Upper lobe of right lung (tissue), 1 donor: ENCODE measurements around the gene NPAS3. TPM values are rescaled to one million over a fixed set of nuclear protein-coding genes. Genes with fewer than 3 reads are reported as not detected.

Source experiments
- ATAC-seq: fragments of 200-7000 bp; cut with Tn5 transposase; one replicate; pipeline ENCODE4 v1.9.1; 2020; ENCODE audit warnings: mild to moderate bottlenecking, moderate library complexity
- DNase-seq: peaks from one replicate; pipeline ENCODE4 v3.0.0-alpha.2; 2020
- H3K27ac ChIP-seq: fragments of 200-600 bp; one replicate; pipeline ENCODE4 v1.8.0; 2022
- H3K27me3 ChIP-seq: fragments of 200-600 bp; one replicate; pipeline ENCODE4 v1.8.0; 2022; ENCODE audit warnings: mild to moderate bottlenecking
- H3K36me3 ChIP-seq: fragments of 200-600 bp; one replicate; pipeline ENCODE4 v1.8.0; 2022
- H3K4me1 ChIP-seq: fragments of 200-600 bp; one replicate; pipeline ENCODE4 v1.8.0; 2022
- H3K4me3 ChIP-seq: fragments of 200-600 bp; one replicate; pipeline ENCODE4 v1.8.0; 2022; ENCODE audit warnings: mild to moderate bottlenecking
- H3K9me3 ChIP-seq: fragments of 200-600 bp; one replicate; pipeline ENCODE4 v1.8.0; 2022
- CTCF ChIP-seq: fragments of 200-600 bp; IDR thresholded peaks from one replicate; pipeline ENCODE4 v1.8.0; 2022; ENCODE audit warnings: antibody characterized with exemption
- intact Hi-C: fragments of 100-400 bp; cut with DNase I; formaldehyde crosslinking; loops from one replicate; pipeline ENCODE4 v1.11.0; 2022
- total RNA-seq: library from RNA; stranded (reverse); fragmentation: NEBNext Ultra II Directional; extraction: Animal tissue kit (Norgen Biotek cat#: 25700); gene quantifications from one replicate; pipeline ENCODE4 v1.2.1, GENCODE V29; 2021
- donor health status: DM: no; HTN: yes; CAD: no; lungs with severe emphysema.

The NPAS3 gene
- total RNA-seq, 1 donor from 2014 or later: 1.2 TPM

GRCh38 chr14:33480071-33480886 lies 541.6 kb downstream of the NPAS3 start:
- ATAC-seq: no peak
- Histone ChIP-seq H3K27me3 (no peaks in the 10 kb centered on the region), H3K36me3 (no peaks in the 10 kb centered on the region), H3K4me1 (no peaks in the 10 kb centered on the region), H3K9me3 (no peaks in the 10 kb centered on the region), H3K4me3 (no peak overlapping the region), H3K27ac (no peak overlapping the region)
- no peak for DNase-seq
- TF ChIP-seq CTCF: no peak
- intact Hi-C loops: no loop called here

GRCh38 chr14:33480887-33481184 lies 542.2 kb downstream of the NPAS3 start:
- no peaks in the 10 kb centered on the region for H3K9me3 ChIP-seq
- ATAC-seq (no peak), DNase-seq (no peak)
- H3K27ac ChIP-seq: no peak overlapping the region
- no peaks in the 10 kb centered on the region for H3K27me3 ChIP-seq
- intact Hi-C loops: no loop called here
- H3K4me3 ChIP-seq: no peak overlapping the region
- no peaks in the 10 kb centered on the region for H3K36me3 ChIP-seq
- no peak for TF ChIP-seq CTCF
- H3K4me1 ChIP-seq: no peaks in the 10 kb centered on the region

GRCh38 chr14:33483110-33483509 lies 544.4 kb downstream of the NPAS3 start:
- H3K27ac ChIP-seq: no peak overlapping the region
- no peak overlapping the region for H3K4me3 ChIP-seq
- H3K9me3 ChIP-seq: no peaks in the 10 kb centered on the region
- H3K36me3 ChIP-seq: no peaks in the 10 kb centered on the region
- no peaks in the 10 kb centered on the region for H3K27me3 ChIP-seq
- DNase-seq: no peak
- intact Hi-C loops: no loop called here
- no peak for TF ChIP-seq CTCF
- H3K4me1 ChIP-seq: no peaks in the 10 kb centered on the region
- no peak for ATAC-seq

- DNase-seq (no peak), ATAC-seq (no peak)
- Histone ChIP-seq H3K27ac (no peak overlapping the region), H3K9me3 (no peaks in the 10 kb centered on the region), H3K36me3 (no peaks in the 10 kb centered on the region), H3K4me1 (no peaks in the 10 kb centered on the region), H3K27me3 (no peaks in the 10 kb centered on the region), H3K4me3 (no peak overlapping the region)
- intact Hi-C loops: no loop called here
- TF ChIP-seq CTCF: no peak
These were observed 544.9 kb downstream of the NPAS3 start for GRCh38 chr14:33483541-33483940.

- intact Hi-C loops: no loop called here
- DNase-seq (no peak), ATAC-seq (no peak)
- Histone ChIP-seq H3K9me3 (no peaks in the 10 kb centered on the region), H3K36me3 (no peaks in the 10 kb centered on the region), H3K27me3 (no peaks in the 10 kb centered on the region), H3K4me3 (no peak overlapping the region), H3K4me1 (no peaks in the 10 kb centered on the region), H3K27ac (no peak overlapping the region)
- no peak for TF ChIP-seq CTCF
These were observed 545.6 kb downstream of the NPAS3 start for GRCh38 chr14:33484264-33484663.
